HG03103 (cell line): Measurements from ENCODE around the gene ACOXL.

ENCODE experiments used
- ATAC-seq: cut with Tn5 transposase; IDR thresholded peaks from one replicate; pipeline ENCODE4 v1.9.1; 2021; ENCODE audit warnings: low read depth; ENCODE audit not compliant: unreplicated experiment

ACOXL gene

DNA sequence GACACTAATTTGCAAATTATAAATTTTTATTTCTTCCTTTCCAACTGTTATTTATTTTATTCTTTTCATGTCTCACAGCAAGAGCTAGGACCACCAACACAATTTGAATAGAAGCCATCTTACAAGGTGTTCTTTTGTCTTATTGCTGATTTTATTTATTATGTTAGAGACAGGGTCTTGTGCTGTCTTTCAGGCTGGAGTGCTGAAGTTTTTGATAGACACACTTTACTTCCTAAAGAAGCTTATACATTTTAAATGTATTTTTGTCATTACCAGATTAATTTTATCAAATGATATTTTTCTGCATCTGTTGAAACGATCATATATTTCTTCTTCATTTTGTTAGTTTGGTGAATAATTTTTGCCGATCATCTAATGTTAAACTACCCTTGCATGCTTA lies 258.1 kb downstream of the ACOXL start:
- ATAC-seq = no peak

DNA sequence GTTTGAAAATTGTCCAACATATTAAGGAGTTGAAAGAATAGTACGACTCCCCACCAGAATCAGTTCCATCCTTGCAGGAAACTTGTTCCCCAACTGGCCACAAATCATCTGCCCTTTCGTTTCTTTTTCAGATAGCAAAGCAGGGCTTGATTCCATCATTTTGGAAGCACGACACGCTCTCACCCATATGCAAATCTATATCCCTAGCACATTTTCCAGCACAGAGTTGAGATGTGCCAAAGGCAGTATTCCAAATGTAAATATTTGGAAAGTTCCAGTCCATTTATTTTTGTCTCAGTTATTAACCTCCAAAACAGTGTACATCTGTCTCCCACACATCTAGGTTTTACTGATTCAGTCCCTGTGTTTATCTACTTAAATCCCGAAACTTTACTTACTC lies 259.5 kb downstream of the ACOXL start:
- no peak for ATAC-seq

DNA sequence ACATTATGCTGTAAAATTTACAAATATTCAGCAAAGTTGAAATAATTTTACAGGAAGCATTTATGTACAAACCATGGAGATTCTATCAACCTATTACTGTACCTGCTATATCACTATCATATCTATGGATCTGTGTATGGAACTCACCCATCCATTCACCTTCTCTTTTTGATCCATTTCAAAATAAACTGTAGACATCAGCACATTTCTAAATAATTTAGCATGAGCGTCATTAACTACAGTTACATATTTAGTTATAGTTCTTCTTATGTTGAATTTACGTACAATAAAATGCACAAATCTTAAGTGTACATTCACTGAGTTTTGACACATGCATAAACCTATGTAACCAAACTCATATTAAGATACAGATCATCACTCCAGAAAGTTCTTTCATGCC lies 260.5 kb downstream of the ACOXL start:
- ATAC-seq = no peak

DNA sequence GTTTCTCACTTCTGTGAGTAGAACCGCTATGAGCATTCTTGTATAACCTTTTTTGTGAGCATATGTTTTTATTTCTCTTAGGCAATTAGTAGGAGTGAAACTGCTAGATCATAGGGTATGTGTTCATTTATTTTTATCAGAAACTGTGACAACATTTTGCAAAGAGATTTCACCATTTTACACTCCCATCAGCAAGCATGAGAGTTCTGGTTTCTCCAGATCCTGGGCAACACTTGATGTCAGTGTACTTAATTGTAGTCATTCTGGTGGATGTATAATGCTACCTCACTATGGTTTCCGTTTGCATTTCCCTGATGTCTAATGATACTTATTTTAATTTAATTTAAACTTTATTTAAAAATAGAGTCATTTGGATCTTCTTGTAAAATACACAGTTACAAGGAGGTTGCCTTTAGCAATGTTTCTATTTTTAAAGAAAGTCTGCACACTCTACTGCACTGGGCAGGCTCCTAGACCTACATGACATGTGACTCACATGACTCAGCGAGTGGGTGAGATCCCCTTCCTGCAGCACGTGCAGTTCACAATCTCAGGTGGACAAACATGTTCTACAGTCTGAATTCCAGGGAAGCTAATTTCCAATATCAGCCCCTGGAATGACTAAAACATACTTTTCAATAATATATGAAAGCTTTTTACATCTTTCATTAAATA lies 261.3 kb downstream of the ACOXL start:
- no peak for ATAC-seq

- ATAC-seq = no peak
These were observed 262.0 kb downstream of the ACOXL start for GRCh38 chr2:110994250-110994961.

GRCh38 chr2:110995911-110996310 lies 263.5 kb downstream of the ACOXL start:
- no peak for ATAC-seq

DNA sequence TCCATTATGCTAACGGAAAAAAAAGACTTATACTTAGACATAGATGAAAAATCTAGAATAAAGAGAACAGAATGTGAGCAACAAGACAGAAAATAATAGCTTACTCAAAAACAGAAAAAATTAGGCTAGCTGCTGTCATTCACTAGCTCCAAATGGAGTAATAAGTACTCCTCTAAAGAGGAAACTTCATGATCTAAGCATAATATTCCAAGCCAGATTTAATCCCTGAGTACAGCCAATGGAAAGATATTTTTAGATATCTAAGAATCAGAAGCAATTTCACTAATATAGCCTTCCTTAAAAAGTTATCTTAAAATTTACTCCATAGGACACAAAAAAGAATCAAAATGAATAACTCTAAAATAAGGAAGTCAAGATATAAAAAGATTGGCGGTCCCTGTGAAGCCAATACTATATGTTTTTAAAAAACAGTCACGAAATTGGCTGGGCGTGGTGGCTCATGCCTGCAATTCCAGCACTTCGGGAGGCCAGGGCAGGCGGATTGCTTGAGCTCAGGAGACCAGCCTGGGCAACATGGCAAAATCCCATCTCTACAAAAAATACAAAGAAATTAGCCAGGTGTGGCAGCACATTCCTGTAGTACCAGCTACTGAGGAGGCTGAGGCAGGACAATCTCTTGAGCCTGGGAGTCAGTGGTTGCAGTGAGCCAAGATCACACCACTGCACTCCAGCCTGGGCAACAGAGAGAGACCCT lies 265.1 kb downstream of the ACOXL start:
- ATAC-seq = no peak

- ATAC-seq = no peak
These were observed 265.9 kb downstream of the ACOXL start for GRCh38 chr2:110998311-110998710.

DNA sequence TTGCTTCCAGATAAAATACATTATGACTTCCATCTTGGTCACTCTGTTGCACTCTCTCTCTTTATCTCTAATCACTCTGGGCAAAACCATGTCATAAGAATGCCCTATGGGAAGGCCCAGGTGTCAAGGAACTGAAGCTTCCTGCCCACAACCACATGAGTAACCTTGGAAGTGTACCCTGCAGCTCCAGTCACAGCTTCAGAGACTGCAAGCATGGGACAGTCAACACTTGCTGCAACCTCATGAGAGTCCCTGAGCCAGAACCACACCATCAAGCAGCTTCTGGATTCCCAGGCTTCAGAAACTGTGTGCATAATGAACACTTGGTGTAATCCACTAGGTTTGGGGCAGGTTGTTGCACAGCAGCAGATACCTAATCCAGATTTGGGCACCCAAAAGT lies 267.3 kb downstream of the ACOXL start:
- ATAC-seq = no peak

GRCh38 chr2:111005307-111005706 lies 272.9 kb downstream of the ACOXL start:
- no peak for ATAC-seq

- no peak for ATAC-seq
These were observed 273.4 kb downstream of the ACOXL start for GRCh38 chr2:111005821-111006220.

DNA sequence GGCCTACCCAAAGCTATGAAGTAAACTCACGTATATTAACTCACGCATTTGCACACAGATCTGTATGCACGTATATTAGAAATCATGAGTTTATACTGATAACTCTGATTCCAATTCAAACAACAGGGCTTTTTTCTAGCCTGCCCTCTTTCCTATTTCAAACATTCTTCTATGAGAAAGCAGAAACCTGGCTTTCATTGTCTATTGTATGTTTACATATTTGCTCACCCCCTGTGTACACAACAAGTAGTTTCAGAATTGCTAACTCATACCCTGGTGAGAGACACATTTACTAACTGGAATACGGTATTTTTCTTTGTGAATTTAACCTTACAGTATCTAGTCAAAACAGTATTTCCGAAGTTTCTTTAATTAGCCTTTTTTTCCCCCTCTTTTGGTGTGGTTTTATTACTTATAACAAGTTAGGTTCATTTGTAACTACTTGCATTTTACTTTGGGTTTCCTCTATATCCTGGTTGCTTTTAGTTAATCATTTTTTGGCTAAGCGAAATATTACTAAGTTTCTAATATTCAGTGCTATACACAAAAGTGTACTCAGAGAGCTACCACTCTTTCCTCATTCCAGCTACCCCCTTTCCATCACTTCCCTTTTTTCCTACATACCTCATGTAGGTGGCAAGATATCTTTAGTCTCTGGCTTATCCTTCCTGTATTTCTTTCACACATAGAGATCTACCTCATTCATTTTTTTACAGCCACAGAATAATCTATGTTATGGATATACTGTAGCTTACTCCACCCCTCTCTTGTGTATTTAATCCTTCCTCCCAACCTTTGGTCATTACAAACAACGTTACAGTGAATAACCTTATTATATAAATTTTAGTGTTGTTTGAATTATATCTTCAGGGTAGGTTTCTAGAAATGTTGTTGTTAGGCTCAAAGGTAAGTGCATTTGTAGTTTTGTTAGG lies 275.6 kb downstream of the ACOXL start:
- ATAC-seq = no peak

DNA sequence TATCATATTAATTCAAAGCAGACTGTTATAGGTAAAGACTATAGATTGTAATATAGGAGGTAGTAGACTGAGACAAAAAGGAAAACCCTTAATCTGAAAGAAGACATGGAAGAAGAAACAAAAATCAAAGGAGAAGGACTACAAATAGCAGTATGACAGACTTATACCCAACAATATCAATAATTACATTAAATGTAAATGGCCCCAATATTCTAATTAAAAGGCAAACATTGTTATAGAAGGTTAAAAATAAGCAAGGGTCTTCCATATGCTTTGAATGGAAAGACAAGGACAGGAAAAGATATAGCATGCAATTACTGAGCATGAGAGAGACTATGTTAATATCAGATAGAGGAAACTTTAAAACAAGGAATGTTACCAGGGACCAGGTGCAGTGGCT lies 278.8 kb downstream of the ACOXL start:
- no peak for ATAC-seq

DNA sequence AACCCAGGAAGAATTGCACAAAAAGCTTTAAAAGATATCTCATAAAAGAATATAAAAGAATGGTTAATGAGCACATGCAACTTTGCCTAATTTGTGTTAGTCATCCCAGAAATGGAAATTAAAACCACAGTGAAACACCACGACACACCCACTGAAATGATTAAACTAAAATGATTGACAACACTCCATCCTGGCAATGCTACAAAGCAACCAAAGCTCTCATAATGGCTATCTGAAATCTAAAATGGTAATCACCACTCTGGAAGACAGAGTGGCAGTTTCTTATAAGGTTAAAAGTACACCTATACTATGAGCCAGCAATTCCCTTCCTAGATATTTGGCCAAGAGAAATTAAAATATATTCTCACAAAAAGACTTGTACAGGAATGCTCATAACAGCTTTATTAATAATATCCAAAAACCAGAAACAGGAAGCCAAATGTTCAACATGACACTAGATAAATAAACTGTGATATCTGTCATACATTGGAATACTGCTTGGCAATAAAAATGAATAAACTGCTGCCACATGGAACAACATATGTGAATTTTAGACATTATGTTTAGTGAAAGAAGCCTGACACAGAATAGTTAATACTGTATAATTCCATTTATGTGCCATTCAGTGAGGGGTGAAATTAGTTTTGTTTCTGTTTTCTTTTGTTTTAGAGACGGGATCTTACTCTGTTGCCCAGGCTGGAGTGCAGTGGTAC lies 283.1 kb downstream of the ACOXL start:
- no peak for ATAC-seq

- ATAC-seq = no peak
These were observed 284.8 kb downstream of the ACOXL start for GRCh38 chr2:111017034-111017622.

- no peak for ATAC-seq
These were observed 285.5 kb downstream of the ACOXL start for GRCh38 chr2:111017909-111018308.

DNA sequence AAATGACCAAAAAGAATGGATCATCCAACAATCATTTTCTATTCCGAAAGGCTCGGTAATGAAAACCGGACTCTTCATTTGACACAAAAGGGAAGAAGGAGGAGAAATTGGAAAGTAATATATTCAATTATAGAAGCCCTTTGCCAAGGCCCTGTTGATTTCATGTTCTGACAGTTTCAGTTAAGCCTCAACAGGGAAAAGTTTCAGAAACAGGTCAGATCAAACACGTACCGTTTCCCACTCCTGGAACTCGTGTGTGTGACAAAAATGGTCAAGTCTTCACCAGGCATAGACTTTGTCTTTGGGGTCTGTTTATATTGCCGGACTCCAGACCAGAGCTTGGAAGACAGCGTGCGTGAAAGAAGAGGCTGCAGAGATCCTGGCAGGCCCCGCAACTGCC lies 287.0 kb downstream of the ACOXL start:
- ATAC-seq = no peak

- no peak for ATAC-seq
These were observed 290.3 kb downstream of the ACOXL start for GRCh38 chr2:111022633-111023032.

- no peak for ATAC-seq
These were observed 292.1 kb downstream of the ACOXL start for GRCh38 chr2:111024496-111024895.

DNA sequence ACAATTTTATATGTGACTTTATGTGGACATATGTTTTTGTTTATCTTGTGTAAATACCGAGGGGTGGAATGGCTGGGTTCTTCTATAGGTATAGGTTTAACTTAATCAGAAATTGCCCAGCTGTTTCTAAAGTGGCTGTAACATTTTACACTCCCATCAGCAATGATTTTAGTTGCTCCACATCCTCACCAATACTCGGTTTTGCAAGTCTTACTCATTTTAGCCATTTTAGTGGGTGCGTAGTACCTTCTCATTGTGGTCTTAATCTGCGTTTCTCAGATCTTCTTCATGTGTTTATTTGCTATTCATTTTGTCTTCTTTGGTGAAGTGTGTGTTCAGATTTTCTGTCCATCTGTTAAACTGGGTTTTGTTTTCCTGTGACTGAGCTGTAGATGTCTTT lies 292.9 kb downstream of the ACOXL start:
- no peak for ATAC-seq
